ENCODE results near the gene RAB6B. TPM values are rescaled to one million over a fixed set of nuclear protein-coding genes. Genes with fewer than 3 reads are reported as not detected.

RAB6B gene
- total RNA-seq, 4 donors from 2014 or later = 0.30 to 1.1 (median 0.65) TPM

DNA sequence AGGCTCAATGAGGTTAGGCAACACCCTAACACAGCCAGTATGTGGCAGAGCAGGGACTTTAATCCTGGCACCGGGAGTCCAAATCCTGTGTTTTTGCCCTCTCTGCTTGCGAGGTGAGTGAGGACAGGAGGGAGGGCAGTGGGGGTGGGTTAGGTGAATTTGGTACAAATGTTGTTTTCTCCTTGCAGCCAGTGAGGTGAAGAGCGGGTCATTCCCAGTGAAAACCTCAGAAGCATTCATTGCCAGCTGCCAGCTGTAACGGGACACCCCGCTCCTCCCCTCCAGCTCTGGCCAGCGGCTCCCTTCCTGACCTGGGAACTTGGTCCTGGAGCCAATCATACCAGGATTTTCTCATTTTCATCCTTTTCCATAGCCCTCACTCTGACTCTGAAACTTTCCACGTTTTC lies 45.7 kb upstream of the RAB6B start:
- 65 to 80% methylated on average over 7 of the region's 7 CpGs for WGBS, 2 donors
- intact Hi-C loops (cut with DNase I; ENCODE audit: low total_unique reads) = no loop called here
- H3K4me3 ChIP-seq (ENCODE audit: low read depth, poor library complexity, severe bottlenecking) = no peak overlapping the region
- DNase-seq (ENCODE audit: low spot score in 2 of 2) = peak in 1 of 2 donors; percentile 73
- TF ChIP-seq CTCF (IDR thresholded peaks at IDR 0.05) (no peak), POLR2A (IDR thresholded peaks at IDR 0.05) (no peak)

GRCh38 chr3:133940536-133940935 lies 44.9 kb upstream of the RAB6B start:
- WGBS, 2 donors = 89 to 96% methylated on average over 10 of the region's 10 CpGs
- TF ChIP-seq POLR2A (IDR thresholded peaks at IDR 0.05) = no peak
- no peak for TF ChIP-seq CTCF (IDR thresholded peaks at IDR 0.05)
- DNase-seq (ENCODE audit: low spot score in 2 of 2) = peak in 1 of 2 donors; percentile 72
- no peak overlapping the region for H3K4me3 ChIP-seq (ENCODE audit: low read depth, poor library complexity, severe bottlenecking)
- intact Hi-C loops (cut with DNase I; ENCODE audit: low total_unique reads) = no loop called here

DNA sequence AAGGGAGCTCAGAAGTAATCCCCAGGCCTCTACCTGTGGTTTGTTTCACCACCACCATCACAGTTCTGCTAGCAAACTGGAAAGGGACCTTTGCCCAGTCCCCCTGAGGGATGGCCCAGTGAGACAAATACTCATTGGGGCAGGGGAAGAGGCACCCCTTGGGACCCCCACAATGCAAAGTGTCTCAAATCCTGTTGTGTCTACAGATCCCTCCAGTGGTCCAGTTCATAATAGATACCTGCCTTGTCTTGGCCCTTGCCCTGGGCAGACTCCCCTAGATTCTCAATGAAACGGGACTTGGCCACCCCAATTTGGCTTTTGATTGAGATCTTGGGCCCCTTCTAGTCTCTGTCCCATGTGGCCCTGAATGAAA lies 43.8 kb upstream of the RAB6B start:
- H3K4me3 ChIP-seq (ENCODE audit: low read depth, poor library complexity, severe bottlenecking) = no peak overlapping the region
- 92 to 96% methylated on average over 1 of the region's 1 CpG for WGBS, 2 donors
- intact Hi-C loops (cut with DNase I; ENCODE audit: low total_unique reads) = loop anchor here (10.0 kb wide), 1 partner anchor 275 kb away; no protein-coding TSS in a partner anchor
- TF ChIP-seq CTCF (IDR thresholded peaks at IDR 0.05) = no peak
- peak in 1 of 2 donors; percentile 76 for DNase-seq (ENCODE audit: low spot score in 2 of 2)

GRCh38 chr3:133938770-133939462 lies 43.2 kb upstream of the RAB6B start:
- intact Hi-C loops (cut with DNase I; ENCODE audit: low total_unique reads) = loop anchor here (10.0 kb wide), 1 partner anchor 276 kb away; no protein-coding TSS in a partner anchor
- no peak overlapping the region for H3K4me3 ChIP-seq (ENCODE audit: low read depth, poor library complexity, severe bottlenecking)
- DNase-seq (ENCODE audit: low spot score in 2 of 2) = peak; percentile 14 to 67
- 52 to 57% methylated on average over 2 of the region's 2 CpGs for WGBS, 2 donors
- no peak for TF ChIP-seq POLR2A (IDR thresholded peaks at IDR 0.05)
- no peak for TF ChIP-seq CTCF (IDR thresholded peaks at IDR 0.05)

- DNase-seq (ENCODE audit: low spot score in 2 of 2) = peak; percentile 26 to 84
- WGBS, 2 donors = 41 to 42% methylated on average over 10 of the region's 10 CpGs
- no peak for TF ChIP-seq POLR2A (IDR thresholded peaks at IDR 0.05)
- TF ChIP-seq CTCF (IDR thresholded peaks at IDR 0.05) = no peak
- intact Hi-C loops (cut with DNase I; ENCODE audit: low total_unique reads) = loop anchor here (10.0 kb wide), 1 partner anchor 277 kb away; no protein-coding TSS in a partner anchor
- no peak overlapping the region for H3K4me3 ChIP-seq (ENCODE audit: low read depth, poor library complexity, severe bottlenecking)
Observed at GRCh38 chr3:133937756-133938601, 42.3 kb upstream of the RAB6B start.
